22Rv1 (cell line): ENCODE results near the gene RUNX2.

Experiments
- CTCF ChIP-seq: fragments of 450-650 bp; IDR thresholded peaks from 2 replicates; pipeline ENCODE4 v1.5.1; 2017; ENCODE audit warnings: mild to moderate bottlenecking
- ZFX ChIP-seq: fragments of 450-650 bp; IDR thresholded peaks from 2 replicates; pipeline ENCODE4 v1.6.1; 2017; ENCODE audit warnings: antibody characterized with exemption, borderline replicate concordance

- TF ChIP-seq CTCF (no peak), ZFX (no peak)
Observed at GRCh38 chr6:45476341-45476740, 148.2 kb downstream of the RUNX2 start.
